Heart left ventricle (tissue), 16 donors: ENCODE measurements around the gene LCLAT1. TPM values are rescaled to one million over a fixed set of nuclear protein-coding genes. Genes with fewer than 3 reads are reported as not detected.

ENCODE experiments used
- ATAC-seq, 4 donors: fragments of 200-7000 bp; cut with Tn5 transposase; one replicate each; pipeline ENCODE4 v1.9.1; 2020 to 2022; ENCODE audit warnings: moderate library complexity in 4 of 4, mild to moderate bottlenecking in 3 of 4, moderate number of reproducible peaks in 1 of 4
- DNase-seq, 5 donors: peaks; one replicate each; pipeline ENCODE4 v3.0.0-alpha.2; 2020
- H3K27ac ChIP-seq, 12 donors: fragments of 200-600 bp; sonication (generic) in 4 of 12; one replicate each; pipeline versions ENCODE4 v1.5.0 to v1.8.0; 2016 to 2022; ENCODE audit warnings: mild to moderate bottlenecking in 2 of 12
- H3K27me3 ChIP-seq, 9 donors: fragments of 200-600 bp; sonication (generic) in 2 of 9; one replicate each; pipeline versions ENCODE4 v1.5.1 to v1.8.0; 2016 to 2022; ENCODE audit warnings: mild to moderate bottlenecking in 3 of 9
- H3K36me3 ChIP-seq, 9 donors: fragments of 200-600 bp; sonication (generic) in 2 of 9; one replicate each; pipeline versions ENCODE4 v1.5.0 to v1.8.0; 2018 to 2022; ENCODE audit warnings: mild to moderate bottlenecking in 2 of 9
- H3K4me1 ChIP-seq, 12 donors: fragments of 200-600 bp; sonication (generic) in 4 of 12; one replicate each; pipeline versions ENCODE4 v1.5.0 to v1.8.0; 2016 to 2022; ENCODE audit warnings: mild to moderate bottlenecking in 3 of 12
- H3K4me3 ChIP-seq, 12 donors: fragments of 200-600 bp; sonication (generic) in 4 of 12; one replicate each; pipeline versions ENCODE4 v1.5.0 to v1.8.0; 2017 to 2022; ENCODE audit warnings: mild to moderate bottlenecking in 9 of 12, moderate library complexity in 4 of 12
- H3K9me3 ChIP-seq, 12 donors: fragments of 200-600 bp; sonication (generic) in 4 of 12; one replicate each; pipeline versions ENCODE4 v1.5.0 to v1.8.0; 2016 to 2022; ENCODE audit warnings: mild to moderate bottlenecking in 1 of 12
- CTCF ChIP-seq, 12 donors: fragments of 200-600 bp; sonication (generic) in 4 of 12; IDR thresholded peaks; one replicate each; pipeline versions ENCODE4 v1.5.0 to v1.8.0; 2018 to 2022; ENCODE audit warnings: antibody characterized with exemption in 12 of 12, mild to moderate bottlenecking in 5 of 12
- POLR2A ChIP-seq, 2 donors: fragments of 450-650 bp; IDR thresholded peaks; one replicate each; pipeline ENCODE4 v1.6.1; 2017; ENCODE audit warnings: antibody characterized with exemption in 2 of 2, mild to moderate bottlenecking in 2 of 2, moderate library complexity in 2 of 2
- WGBS, 4 donors: extraction: QIAGEN DNeasy Blood & Tissue Kit in 2 of 4; methylation state at CpG; one replicate each; pipeline versions ENCODE4 v1.1.5 to v1.1.7; 2013 to 2018; 5-methylcytosine and 5-hydroxymethylcytosine counted together
- intact Hi-C, 10 donors: fragments of 100-400 bp; cut with DNase I; formaldehyde crosslinking; loops; one replicate each; pipeline versions ENCODE4 v1.11.1 to v1.14.2; 2022
- polyA plus RNA-seq, 2 donors: library from polyadenylated mRNA; stranded (reverse); fragments of 200-250 nt; gene quantifications; one replicate each; pipeline ENCODE4 v1.2.3, GENCODE V29; 2013
- total RNA-seq, 9 donors: library from RNA; depleted of rRNA in 2 of 9; stranded (reverse); fragments of >200 nt in 2 of 9; fragmentation: NEBNext Ultra II Directional in 3 of 9; extraction: Animal tissue kit (Norgen Biotek cat#: 25700) in 3 of 9; gene quantifications; one replicate each; pipeline versions ENCODE4 v1.1.0 to v1.2.4, GENCODE V29; 2016 to 2023
- donor health status: ischemic (EF 13 %, LVEDD 7.1; RV severe dilation, severe dysfunction).
- donor health status: healthy with polysubstance abuse.
- donor health status: DM: no; HTN: yes; CAD: no.
- donor health status: DM: no; HTN: no; CAD: no.
- donor health status: ischemic (EF 25% LVEDD 6.9; RV normal size, moderate dysfunction).
- donor health status: ischemic (EF 25% LVEDD 5.7; RV mildly dilated, moderate dysfunction).
- donor health status: healthy.
- donor health status: DM: yes; HTN: yes; CAD: no.
- donor health status: ischemic (EF 35%, LVEDD 5.7; RV mildly dilated, moderate dysfunction).
- donor health status: nonischemic (EF 11% LVEDD 7.7; RV severe dilation, severe dysfunction).
- donor health status: DM: yes; HTN: yes; CAD: no.
- donor health status: PGD.
- donor health status: ischemic (EF 29% LVEDD 5.4; RV normal size, mild dysfunction).
- donor health status: nonischemic (EF 23%, LVEDD 6.1; RV moderate dilation, normal function).

Gene LCLAT1
- total and polyA plus RNA-seq, 11 donors: 9.8 to 70.2 (median 43.8) TPM

DNA sequence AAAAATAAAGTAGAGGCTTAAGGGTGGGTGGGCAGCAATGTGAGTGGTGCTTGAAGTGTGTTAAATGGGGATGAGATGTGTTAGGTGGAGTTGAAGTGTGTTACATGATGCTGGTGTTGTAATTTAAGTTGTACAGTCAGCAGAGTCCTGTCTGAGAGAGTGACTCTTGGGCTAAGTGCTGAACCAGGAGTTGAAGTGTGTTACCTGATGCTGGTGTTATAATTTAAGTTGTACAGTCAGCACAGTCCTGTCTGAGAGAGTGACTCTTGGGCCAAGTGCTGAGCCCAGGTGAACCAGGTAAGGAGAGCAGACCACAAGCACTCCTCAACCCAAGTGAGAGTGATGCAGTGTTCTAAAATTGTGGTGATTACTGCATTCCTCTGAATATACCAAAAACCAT is 40.6 kb downstream of the LCLAT1 start:
- H3K4me3 ChIP-seq: no peak overlapping the region
- intact Hi-C loops: loop anchor here in 3 of 10 donors (10.0 kb wide), 3 partner anchors 207 to 253 kb away; partner anchors contain the start of gene LBH (in 1 of the 3)
- H3K27me3 ChIP-seq: no peaks in the 10 kb centered on the region
- peaks cover 3 to 53% (median 38%) of the 10 kb centered on the region in 12 donors for H3K4me1 ChIP-seq
- ATAC-seq (peak in 3 of 4 donors; percentile 34 to 55 (median 38)), DNase-seq (no peak)
- no peak for TF ChIP-seq POLR2A (IDR thresholded peaks at IDR 0.05)
- TF ChIP-seq CTCF (IDR thresholded peaks at IDR 0.05): no peak
- no peaks in the 10 kb centered on the region for H3K9me3 ChIP-seq
- no peak overlapping the region for H3K27ac ChIP-seq
- H3K36me3 ChIP-seq: no peaks in the 10 kb centered on the region

DNA sequence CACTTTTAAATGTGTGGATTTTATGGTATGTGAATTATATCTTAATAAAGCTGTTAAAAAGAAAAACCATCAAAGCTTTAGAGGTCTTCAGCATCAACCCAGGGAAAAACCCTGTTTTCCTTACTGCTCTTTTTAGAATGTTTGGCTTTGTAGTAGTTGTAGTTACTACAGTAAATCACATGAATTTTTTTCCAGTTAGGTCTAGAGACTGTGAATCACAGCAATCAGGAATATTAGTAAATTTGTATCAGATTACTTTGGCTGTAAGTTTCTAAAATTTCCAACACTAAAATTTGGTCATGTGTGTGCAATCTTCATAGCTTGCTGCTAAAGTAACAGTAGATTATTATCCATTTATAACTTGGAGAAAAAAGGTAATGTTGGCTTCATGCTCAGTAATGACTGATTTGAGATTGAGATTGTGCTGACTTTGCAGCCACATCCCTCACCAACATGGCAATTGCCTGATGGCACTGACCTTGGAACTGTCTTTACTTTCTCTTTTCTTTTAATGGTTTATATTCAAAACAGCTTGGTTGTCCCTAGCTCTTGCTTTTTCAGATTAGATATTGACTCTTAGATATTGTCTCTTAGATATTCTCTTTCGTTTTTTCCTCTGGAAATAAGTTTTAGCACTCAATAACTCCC is 41.1 kb downstream of the LCLAT1 start:
- ATAC-seq (no peak), DNase-seq (no peak)
- Histone ChIP-seq H3K4me1 (peaks cover 3 to 57% (median 42%) of the 10 kb centered on the region in 12 donors), H3K9me3 (no peaks in the 10 kb centered on the region), H3K27me3 (no peaks in the 10 kb centered on the region), H3K36me3 (no peaks in the 10 kb centered on the region), H3K27ac (peak overlapping the region in 1 of 12 donors; percentile 12), H3K4me3 (no peak overlapping the region)
- WGBS, 4 donors: 47 to 57% (median 55%) methylated on average over 1 of the region's 1 CpG
- intact Hi-C loops: loop anchor here in 3 of 10 donors (10.0 kb wide), 3 partner anchors 207 to 253 kb away; partner anchors contain the start of gene LBH (in 1 of the 3)
- TF ChIP-seq POLR2A (IDR thresholded peaks at IDR 0.05) (no peak), CTCF (IDR thresholded peaks at IDR 0.05) (no peak)

DNA sequence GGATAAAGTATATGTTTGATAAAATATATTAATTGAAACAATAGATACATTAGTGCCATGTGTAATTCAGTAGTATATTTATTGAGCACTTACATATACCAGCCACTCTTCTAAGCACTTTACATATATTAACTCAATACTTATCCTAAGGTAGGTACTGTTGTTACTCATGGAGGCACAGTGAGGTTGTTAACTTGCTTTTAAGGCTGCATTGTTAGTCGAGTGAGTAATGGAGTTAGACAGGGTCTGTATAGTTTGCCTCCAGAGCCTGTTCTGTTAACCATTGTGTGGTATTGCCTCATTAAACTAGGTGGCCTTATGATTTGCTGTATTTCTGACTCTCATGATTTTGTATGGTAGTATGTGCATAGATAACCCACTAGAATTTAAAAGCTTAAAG is 44.2 kb downstream of the LCLAT1 start:
- peak overlapping the region in 5 of 12 donors; percentile 9 to 62 (median 32) for H3K27ac ChIP-seq
- H3K4me1 ChIP-seq: peaks cover 0 to 53% (median 29%) of the 10 kb centered on the region in 12 donors
- no peak for TF ChIP-seq CTCF (IDR thresholded peaks at IDR 0.05)
- no peak for TF ChIP-seq POLR2A (IDR thresholded peaks at IDR 0.05)
- ATAC-seq: peak in 1 of 4 donors; percentile 15
- 63 to 75% (median 66%) methylated on average over 1 of the region's 1 CpG for WGBS, 4 donors
- H3K4me3 ChIP-seq: no peak overlapping the region
- no peaks in the 10 kb centered on the region for H3K27me3 ChIP-seq
- intact Hi-C loops: no loop called here
- H3K9me3 ChIP-seq: no peaks in the 10 kb centered on the region
- DNase-seq: no peak
- H3K36me3 ChIP-seq: no peaks in the 10 kb centered on the region

GRCh38 chr2:30492185-30492584 is 45.1 kb downstream of the LCLAT1 start:
- peak overlapping the region in 6 of 12 donors; percentile 3 to 62 (median 20) for H3K27ac ChIP-seq

More at GRCh38 chr2:30492185-30492584, 45.1 kb downstream of the LCLAT1 start:
- Histone ChIP-seq H3K9me3 (no peaks in the 10 kb centered on the region), H3K4me3 (no peak overlapping the region), H3K4me1 (peaks cover 0 to 50% (median 32%) of the 10 kb centered on the region in 12 donors), H3K36me3 (no peaks in the 10 kb centered on the region), H3K27me3 (no peaks in the 10 kb centered on the region)
- WGBS, 4 donors: 90 to 95% (median 94%) methylated on average over 1 of the region's 1 CpG
- intact Hi-C loops: no loop called here
- ATAC-seq (no peak), DNase-seq (no peak)
- no peak for TF ChIP-seq POLR2A (IDR thresholded peaks at IDR 0.05)
- TF ChIP-seq CTCF (IDR thresholded peaks at IDR 0.05): no peak
